ENCODE data around the gene EZH2.

Gene EZH2

GRCh38 chr7:148809856-148810255 lies 74.2 kb downstream of the EZH2 start:
- DNase-seq (ENCODE audit: low read depth in 2 of 2, low spot score in 1 of 2): no peak

- DNase-seq (ENCODE audit: low read depth in 2 of 2, low spot score in 1 of 2): no peak
Observed at GRCh38 chr7:148807436-148807835, 76.7 kb downstream of the EZH2 start.

GRCh38 chr7:148806187-148806586 lies 77.9 kb downstream of the EZH2 start:
- DNase-seq (ENCODE audit: low read depth in 2 of 2, low spot score in 1 of 2): no peak

GRCh38 chr7:148804343-148805235 lies 79.5 kb downstream of the EZH2 start:
- DNase-seq (ENCODE audit: low read depth in 2 of 2, low spot score in 1 of 2): no peak

GRCh38 chr7:148803094-148803493 lies 81.0 kb downstream of the EZH2 start:
- DNase-seq (ENCODE audit: low read depth in 2 of 2, low spot score in 1 of 2): no peak

GRCh38 chr7:148802101-148802493 lies 82.0 kb downstream of the EZH2 start:
- no peak for DNase-seq (ENCODE audit: low read depth in 2 of 2, low spot score in 1 of 2)

- no peak for DNase-seq (ENCODE audit: low read depth in 2 of 2, low spot score in 1 of 2)
Observed at GRCh38 chr7:148800677-148801076, 83.4 kb downstream of the EZH2 start.

GRCh38 chr7:148799893-148800555 lies 84.1 kb downstream of the EZH2 start:
- no peak for DNase-seq (ENCODE audit: low read depth in 2 of 2, low spot score in 1 of 2)

GRCh38 chr7:148796841-148797240 lies 87.2 kb downstream of the EZH2 start:
- DNase-seq (ENCODE audit: low read depth in 2 of 2, low spot score in 1 of 2): no peak

GRCh38 chr7:148794476-148794875 lies 89.6 kb downstream of the EZH2 start:
- DNase-seq (ENCODE audit: low read depth in 2 of 2, low spot score in 1 of 2): no peak

GRCh38 chr7:148793590-148793989 lies 90.5 kb downstream of the EZH2 start:
- no peak for DNase-seq (ENCODE audit: low read depth in 2 of 2, low spot score in 1 of 2)

- DNase-seq (ENCODE audit: low read depth in 2 of 2, low spot score in 1 of 2): no peak
Observed at GRCh38 chr7:148791546-148791945, 92.5 kb downstream of the EZH2 start.

GRCh38 chr7:148790850-148791249 lies 93.2 kb downstream of the EZH2 start:
- no peak for DNase-seq (ENCODE audit: low read depth in 2 of 2, low spot score in 1 of 2)

- DNase-seq (ENCODE audit: low read depth in 2 of 2, low spot score in 1 of 2): no peak
Observed at GRCh38 chr7:148790131-148790726, 93.9 kb downstream of the EZH2 start.

- DNase-seq (ENCODE audit: low read depth in 2 of 2, low spot score in 1 of 2): no peak
Observed at GRCh38 chr7:148789220-148789619, 94.9 kb downstream of the EZH2 start.

GRCh38 chr7:148787571-148788295 lies 96.4 kb downstream of the EZH2 start:
- DNase-seq (ENCODE audit: low read depth in 2 of 2, low spot score in 1 of 2): no peak

- no peak for DNase-seq (ENCODE audit: low read depth in 2 of 2, low spot score in 1 of 2)
Observed at GRCh38 chr7:148783801-148784527, 100.1 kb downstream of the EZH2 start.

GRCh38 chr7:148782757-148783456 lies 101.2 kb downstream of the EZH2 start:
- no peak for DNase-seq (ENCODE audit: low read depth in 2 of 2, low spot score in 1 of 2)

GRCh38 chr7:148774471-148774870 lies 109.6 kb downstream of the EZH2 start:
- DNase-seq (ENCODE audit: low read depth in 2 of 2, low spot score in 1 of 2): no peak

- DNase-seq (ENCODE audit: low read depth in 2 of 2, low spot score in 1 of 2): no peak
Observed at GRCh38 chr7:148773334-148773733, 110.8 kb downstream of the EZH2 start.

Data from stimulated activated CD8-positive, alpha-beta memory T cell treated with anti-CD3 and anti-CD28 coated beads, Interleukin-4, amount 100 ng/mL, for 4 hours (primary cell).